ENCODE data around the gene TMEM38A.

The TMEM38A gene

DNA sequence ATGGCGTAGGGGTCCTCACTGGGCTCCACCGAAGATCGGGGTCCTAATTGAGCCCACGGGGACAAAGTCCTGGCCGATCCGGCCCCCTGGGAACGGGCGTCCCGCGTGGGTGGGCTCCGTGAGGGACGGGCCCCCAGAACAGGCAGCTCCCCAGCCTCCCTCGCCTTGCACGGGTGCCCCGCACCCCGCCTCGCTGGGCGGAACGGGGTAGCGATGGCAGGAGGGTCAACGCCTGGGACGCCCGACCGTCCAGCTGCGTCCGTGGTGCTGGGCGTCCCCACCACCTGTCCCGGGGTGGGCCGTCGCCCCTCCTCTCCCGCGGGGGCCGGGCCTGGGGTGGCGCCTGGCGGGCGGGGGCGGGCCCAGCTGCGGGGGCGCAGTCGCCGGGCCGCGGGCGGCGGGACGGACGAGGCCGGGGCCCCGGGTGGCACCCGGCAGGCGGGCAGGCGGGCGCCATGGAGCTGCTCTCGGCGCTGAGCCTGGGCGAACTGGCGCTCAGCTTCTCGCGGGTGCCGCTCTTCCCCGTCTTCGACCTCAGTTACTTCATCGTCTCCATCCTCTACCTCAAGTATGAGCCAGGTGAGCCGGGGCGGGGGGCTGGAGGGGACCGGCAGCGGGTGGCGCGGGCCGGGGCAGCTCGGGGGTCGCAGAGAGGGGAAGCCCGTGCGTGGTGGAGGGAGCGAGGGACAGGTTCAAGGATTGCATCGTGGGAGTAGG lies at the start of gene TMEM38A:
TMEM38A (plus strand) TSS at position 377 of the 717 bp plus-strand sequence; CDS start at position 456, 79 bp downstream.
- no peak for DNase-seq (ENCODE audit: insufficient read length, low spot score)
- FAIRE-seq: no peak

GRCh38 chr19:16612636-16613035 lies 48.3 kb upstream of the TMEM38A start:
- no peak for FAIRE-seq
- TF ChIP-seq, protein P1, sequence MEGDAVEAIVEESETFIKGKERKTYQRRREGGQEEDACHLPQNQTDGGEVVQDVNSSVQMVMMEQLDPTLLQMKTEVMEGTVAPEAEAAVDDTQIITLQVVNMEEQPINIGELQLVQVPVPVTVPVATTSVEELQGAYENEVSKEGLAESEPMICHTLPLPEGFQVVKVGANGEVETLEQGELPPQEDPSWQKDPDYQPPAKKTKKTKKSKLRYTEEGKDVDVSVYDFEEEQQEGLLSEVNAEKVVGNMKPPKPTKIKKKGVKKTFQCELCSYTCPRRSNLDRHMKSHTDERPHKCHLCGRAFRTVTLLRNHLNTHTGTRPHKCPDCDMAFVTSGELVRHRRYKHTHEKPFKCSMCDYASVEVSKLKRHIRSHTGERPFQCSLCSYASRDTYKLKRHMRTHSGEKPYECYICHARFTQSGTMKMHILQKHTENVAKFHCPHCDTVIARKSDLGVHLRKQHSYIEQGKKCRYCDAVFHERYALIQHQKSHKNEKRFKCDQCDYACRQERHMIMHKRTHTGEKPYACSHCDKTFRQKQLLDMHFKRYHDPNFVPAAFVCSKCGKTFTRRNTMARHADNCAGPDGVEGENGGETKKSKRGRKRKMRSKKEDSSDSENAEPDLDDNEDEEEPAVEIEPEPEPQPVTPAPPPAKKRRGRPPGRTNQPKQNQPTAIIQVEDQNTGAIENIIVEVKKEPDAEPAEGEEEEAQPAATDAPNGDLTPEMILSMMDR (IDR thresholded peaks at IDR 0.05; ENCODE audit: insufficient read depth, missing control alignments): no peak

More for the DNA sequence above, at the start of gene TMEM38A:
- TF ChIP-seq, protein P1 (IDR thresholded peaks at IDR 0.05; ENCODE audit: insufficient read depth, missing control alignments): no peak

DNA sequence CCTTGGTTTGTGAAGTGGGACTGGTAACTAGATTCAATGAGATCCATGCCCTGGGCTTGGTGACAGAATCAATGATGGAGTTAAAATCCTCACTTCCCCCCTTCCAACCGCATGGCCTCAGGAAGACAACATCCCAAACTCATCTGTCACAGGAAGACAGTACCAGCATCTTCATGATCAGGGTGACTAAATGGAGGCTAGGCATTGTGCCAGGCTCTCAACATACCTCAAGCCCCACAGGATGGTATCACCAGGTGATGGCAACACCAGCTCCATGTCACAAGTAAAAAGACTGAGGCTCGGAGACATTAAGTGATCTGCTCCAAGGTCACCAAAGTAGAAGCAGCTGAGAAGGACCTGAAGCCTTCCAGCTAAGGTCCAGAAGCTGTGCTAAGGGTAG lies 47.1 kb upstream of the TMEM38A start:
- FAIRE-seq (no peak), DNase-seq (ENCODE audit: insufficient read length, low spot score) (no peak)
- TF ChIP-seq, protein P1 (IDR thresholded peaks at IDR 0.05; ENCODE audit: insufficient read depth, missing control alignments): no peak

More at GRCh38 chr19:16612636-16613035, 48.3 kb upstream of the TMEM38A start:
- DNase-seq (ENCODE audit: insufficient read length, low spot score): no peak

- FAIRE-seq (no peak), DNase-seq (ENCODE audit: insufficient read length, low spot score) (no peak)
- TF ChIP-seq, protein P1 (IDR thresholded peaks at IDR 0.05; ENCODE audit: insufficient read depth, missing control alignments): no peak
These were observed 46.0 kb upstream of the TMEM38A start for GRCh38 chr19:16614941-16615340.

DNA sequence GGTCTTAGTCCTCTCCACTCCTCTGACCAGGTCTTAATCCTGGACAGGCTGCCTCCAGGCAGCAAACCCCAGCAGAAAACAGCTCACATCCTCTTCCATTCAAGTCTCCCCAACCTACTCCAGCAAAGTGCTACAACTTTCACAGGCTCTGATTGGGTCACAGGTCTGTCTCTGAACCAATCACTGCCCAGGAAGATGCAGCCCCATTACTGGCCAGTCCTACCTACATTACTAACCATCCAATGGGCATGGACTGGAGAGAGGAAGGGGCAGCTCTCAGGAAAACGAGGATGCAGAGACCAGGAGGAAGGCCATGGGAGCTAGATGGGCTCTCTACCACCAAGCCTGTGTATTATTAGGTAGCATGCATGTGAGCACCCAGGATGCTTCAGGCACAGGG lies 45.1 kb upstream of the TMEM38A start:
- TF ChIP-seq, protein P1 (IDR thresholded peaks at IDR 0.05; ENCODE audit: insufficient read depth, missing control alignments): no peak
- no peak for FAIRE-seq
- no peak for DNase-seq (ENCODE audit: insufficient read length, low spot score)

DNA sequence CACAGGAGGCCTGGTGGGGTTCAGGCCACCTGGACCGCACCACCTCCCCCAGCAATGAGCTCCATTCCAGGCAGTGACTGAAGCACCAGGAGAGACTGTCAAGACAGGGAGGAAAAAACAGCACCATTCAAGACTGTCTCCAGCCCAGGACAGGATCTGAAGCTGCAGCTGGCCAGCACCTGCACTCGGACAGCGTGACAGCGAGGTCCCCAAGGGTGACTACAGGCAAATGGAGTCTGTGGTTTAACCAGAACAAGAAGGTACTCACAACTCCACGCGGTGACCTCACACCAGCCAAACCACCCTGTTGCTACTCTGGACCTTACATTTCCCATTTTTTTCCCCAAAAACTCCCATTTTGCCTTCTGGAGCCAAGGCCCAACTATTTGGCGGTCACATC lies 42.7 kb upstream of the TMEM38A start:
- no peak for FAIRE-seq
- no peak for DNase-seq (ENCODE audit: insufficient read length, low spot score)
- TF ChIP-seq, protein P1 (IDR thresholded peaks at IDR 0.05; ENCODE audit: insufficient read depth, missing control alignments): no peak

GRCh38 chr19:16619457-16619856 lies 41.5 kb upstream of the TMEM38A start:
- TF ChIP-seq, protein P1 (IDR thresholded peaks at IDR 0.05; ENCODE audit: insufficient read depth, missing control alignments): no peak
- DNase-seq (ENCODE audit: insufficient read length, low spot score) (no peak), FAIRE-seq (no peak)
